ENCODE measurements around the gene CERK. TPM values are rescaled to one million over a fixed set of nuclear protein-coding genes. Genes with fewer than 3 reads are reported as not detected.

Gene CERK
- total and polyA plus RNA-seq, 2 of the 13 experiments (the other 11 are each of a cell fraction or from before 2014, with no cell fraction given): 40.3 to 41.9 TPM

DNA sequence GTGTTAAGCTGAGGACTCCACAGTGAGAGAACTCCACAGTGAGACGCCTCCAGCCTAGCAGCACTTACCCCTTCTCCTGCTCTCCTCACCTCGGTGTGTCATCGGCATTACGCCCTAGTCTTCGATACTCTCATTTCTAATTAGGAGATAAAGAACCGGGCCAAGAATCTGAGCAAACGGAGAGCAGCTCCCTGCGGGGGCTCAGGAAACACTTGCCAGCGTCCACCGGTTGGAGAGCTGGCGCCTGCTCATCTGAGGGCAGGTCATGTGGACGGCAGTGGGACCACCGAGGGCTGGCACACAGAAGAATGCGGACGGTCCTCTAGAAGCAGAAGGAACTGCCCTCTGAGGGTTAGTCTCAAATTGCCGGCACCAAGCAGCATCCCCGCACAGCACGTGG, 13.0 kb downstream of the CERK start:
- peaks cover 10% of the 10 kb centered on the region; the same call in 1 of the 2 replicates for H4K20me1 ChIP-seq (ENCODE audit: insufficient read depth, low read length)
- no peaks in the 10 kb centered on the region for H3K9me3 ChIP-seq (ENCODE audit: low read length)
- DNase-seq (ENCODE audit: low spot score) (no peak), ATAC-seq (no peak), FAIRE-seq (no peak)
- 92% methylated on average over 18 of the region's 18 CpGs for WGBS (ENCODE audit: low lambda C conversion rate)
- POLR2A ChIA-PET: interaction anchor here (0.9 kb wide), 1 partner anchor 37 kb away, joined by 4 read pairs; the partner anchor contains the start of gene TBC1D22A
- H3K4me2 ChIP-seq (ENCODE audit: low read depth, low read length): no peak overlapping the region
- 0 out of 2 replicates have a peak, but pooled peaks cover 4% of the 10 kb centered on the region for H3K4me1 ChIP-seq (ENCODE audit: insufficient read depth, low read length)
- BruUV-seq (replicated peaks): no TSS peak
- no peak overlapping the region for H3K27ac ChIP-seq (ENCODE audit: extremely low read length, insufficient read depth, low read length)
- H3K9ac ChIP-seq (ENCODE audit: insufficient read depth, low read depth, low read length): no peak overlapping the region
- H3K36me3 ChIP-seq (replicated peaks in 1 of 2; ENCODE audit: control insufficient read depth in 1 of 2, insufficient read depth in 2 of 2, low read length in 2 of 2): peaks cover 6 to 19% of the 10 kb centered on the region in 2 experiments
- no peak overlapping the region for H3K4me3 ChIP-seq (replicated peaks in 1 of 3; ENCODE audit: insufficient read depth in 1 of 3, low read depth in 2 of 3, low read length in 3 of 3)
- H3K27me3 ChIP-seq (ENCODE audit: control insufficient read depth in 1 of 2, insufficient read depth in 2 of 2, low read length in 2 of 2): no peaks in the 10 kb centered on the region
- peaks cover 19% of the 10 kb centered on the region for H3K79me2 ChIP-seq (ENCODE audit: insufficient read depth, low read length)
- H2AFZ ChIP-seq (ENCODE audit: low read length): no peak overlapping the region
- CTCF ChIA-PET (ENCODE audit: low intra/inter-chr PET ratio, low total read pairs): no interaction called here
- in situ Hi-C loops (cut with HindIII; ENCODE audit: extremely low pct_ligation_motif_present, low pct_unique_long_range_greater_than_20kb) (no loop called here), intact Hi-C loops (cut with micrococcal nuclease; ENCODE audit: unreplicated experiment) (no loop called here)
- TF ChIP-seq ZNF136 (CRISPR knock-in tag; IDR thresholded peaks at IDR 0.05; ENCODE audit: low read depth): no peak
- no peak for TF ChIP-seq HNRNPK (IDR thresholded peaks at IDR 0.05; ENCODE audit: low read depth, low read length, poor library complexity, severe bottlenecking)
- TF ChIP-seq, protein P1, sequence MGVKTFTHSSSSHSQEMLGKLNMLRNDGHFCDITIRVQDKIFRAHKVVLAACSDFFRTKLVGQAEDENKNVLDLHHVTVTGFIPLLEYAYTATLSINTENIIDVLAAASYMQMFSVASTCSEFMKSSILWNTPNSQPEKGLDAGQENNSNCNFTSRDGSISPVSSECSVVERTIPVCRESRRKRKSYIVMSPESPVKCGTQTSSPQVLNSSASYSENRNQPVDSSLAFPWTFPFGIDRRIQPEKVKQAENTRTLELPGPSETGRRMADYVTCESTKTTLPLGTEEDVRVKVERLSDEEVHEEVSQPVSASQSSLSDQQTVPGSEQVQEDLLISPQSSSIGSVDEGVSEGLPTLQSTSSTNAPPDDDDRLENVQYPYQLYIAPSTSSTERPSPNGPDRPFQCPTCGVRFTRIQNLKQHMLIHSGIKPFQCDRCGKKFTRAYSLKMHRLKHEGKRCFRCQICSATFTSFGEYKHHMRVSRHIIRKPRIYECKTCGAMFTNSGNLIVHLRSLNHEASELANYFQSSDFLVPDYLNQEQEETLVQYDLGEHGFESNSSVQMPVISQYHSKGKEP (CRISPR knock-in tag; IDR thresholded peaks at IDR 0.05): no peak
- TF ChIP-seq ZFYVE20 (CRISPR knock-in tag; IDR thresholded peaks at IDR 0.05; ENCODE audit: borderline replicate concordance, low read depth): no peak
- no peak for TF ChIP-seq IRX3 (CRISPR knock-in tag; IDR thresholded peaks at IDR 0.05; ENCODE audit: borderline replicate concordance, low read depth)
- TF ChIP-seq ZNF660 (CRISPR knock-in tag; IDR thresholded peaks at IDR 0.05; ENCODE audit: borderline replicate concordance, low read depth): no peak
- TF ChIP-seq HCFC1 (IDR thresholded peaks at IDR 0.05; ENCODE audit: low read depth, low read length): no peak
- TF ChIP-seq ZNF432 (CRISPR knock-in tag; IDR thresholded peaks at IDR 0.05; ENCODE audit: borderline replicate concordance): no peak
- no peak for TF ChIP-seq ZBTB38 (CRISPR knock-in tag; IDR thresholded peaks at IDR 0.05)
- no peak for TF ChIP-seq ZNF121 (CRISPR knock-in tag; IDR thresholded peaks at IDR 0.05)
- TF ChIP-seq ZNF484 (CRISPR knock-in tag; IDR thresholded peaks at IDR 0.05; ENCODE audit: borderline replicate concordance, low read depth): no peak

Measured in HepG2 (cell line).